Measurements from ENCODE around the gene RPL21.
A peak's percentile ranks its signal among the peaks of the same experiment; 100 is the strongest.

The RPL21 gene

GRCh38 chr13:27258637-27259386 lies 7.5 kb downstream of the RPL21 start:
- no peak for DNase-seq (ENCODE audit: low read depth in 2 of 2)

GRCh38 chr13:27259831-27260230 lies 8.5 kb downstream of the RPL21 start:
- DNase-seq (ENCODE audit: low read depth in 2 of 2): no peak

GRCh38 chr13:27261396-27261795 lies 10.0 kb downstream of the RPL21 start:
- DNase-seq (ENCODE audit: low read depth in 2 of 2): no peak

GRCh38 chr13:27263438-27263837 lies 12.1 kb downstream of the RPL21 start:
- no peak for DNase-seq (ENCODE audit: low read depth in 2 of 2)

- DNase-seq (ENCODE audit: low read depth in 2 of 2): no peak
These were observed 12.8 kb downstream of the RPL21 start for GRCh38 chr13:27264181-27264580.

- DNase-seq (ENCODE audit: low read depth in 2 of 2): no peak
These were observed 13.3 kb downstream of the RPL21 start for GRCh38 chr13:27264648-27265047.

- DNase-seq (ENCODE audit: low read depth in 2 of 2): no peak
These were observed 15.6 kb downstream of the RPL21 start for GRCh38 chr13:27266917-27267316.

- no peak for DNase-seq (ENCODE audit: low read depth in 2 of 2)
These were observed 16.2 kb downstream of the RPL21 start for GRCh38 chr13:27267596-27267995.

- no peak for DNase-seq (ENCODE audit: low read depth in 2 of 2)
These were observed 17.8 kb downstream of the RPL21 start for GRCh38 chr13:27269114-27269665.

GRCh38 chr13:27270594-27271520 lies 19.5 kb downstream of the RPL21 start, which contains the start of gene RASL11A:
Gene RASL11A (plus strand): TSS chr13:27270830. CDS start chr13:27270945, 115 bp downstream.
- DNase-seq (ENCODE audit: low read depth in 2 of 2): peak; percentile 50 to 61

GRCh38 chr13:27271570-27272096 lies 20.3 kb downstream of the RPL21 start:
- no peak for DNase-seq (ENCODE audit: low read depth in 2 of 2)

- DNase-seq (ENCODE audit: low read depth in 2 of 2): no peak
These were observed 22.5 kb downstream of the RPL21 start for GRCh38 chr13:27273658-27274425.

- DNase-seq (ENCODE audit: low read depth in 2 of 2): no peak
These were observed 23.3 kb downstream of the RPL21 start for GRCh38 chr13:27274631-27275030.

- no peak for DNase-seq (ENCODE audit: low read depth in 2 of 2)
These were observed 24.8 kb downstream of the RPL21 start for GRCh38 chr13:27276188-27276587.

- DNase-seq (ENCODE audit: low read depth in 2 of 2): no peak
These were observed 28.1 kb downstream of the RPL21 start for GRCh38 chr13:27279506-27279905.

- DNase-seq (ENCODE audit: low read depth in 2 of 2): no peak
These were observed 28.8 kb downstream of the RPL21 start for GRCh38 chr13:27280009-27280656.

GRCh38 chr13:27280841-27281240 lies 29.5 kb downstream of the RPL21 start:
- DNase-seq (ENCODE audit: low read depth in 2 of 2): no peak

- DNase-seq (ENCODE audit: low read depth in 2 of 2): no peak
These were observed 30.1 kb downstream of the RPL21 start for GRCh38 chr13:27281420-27281819.

- no peak for DNase-seq (ENCODE audit: low read depth in 2 of 2)
These were observed 32.6 kb downstream of the RPL21 start for GRCh38 chr13:27283906-27284493.

- no peak for DNase-seq (ENCODE audit: low read depth in 2 of 2)
These were observed 37.0 kb downstream of the RPL21 start for GRCh38 chr13:27288392-27288791.
